ENCODE measurements around the gene OAS2.

OAS2 gene

DNA sequence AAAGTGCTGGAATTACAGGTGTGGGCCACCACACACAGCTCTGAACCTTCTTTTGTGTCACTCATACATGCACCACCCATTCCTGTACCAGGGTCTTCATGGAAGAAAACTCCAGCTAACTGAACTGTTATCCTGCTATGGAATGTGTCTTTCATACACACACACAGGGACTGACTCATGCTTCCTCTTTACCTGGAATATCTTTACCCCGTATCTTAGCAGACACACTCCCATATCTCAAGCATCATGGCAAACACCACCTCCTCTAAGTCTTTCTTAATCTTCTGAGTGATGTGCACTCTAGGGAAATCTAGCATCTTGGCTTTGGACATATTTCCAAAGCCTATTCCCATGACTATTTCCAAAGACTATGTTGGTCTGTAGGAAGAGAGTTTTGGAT, 43.2 kb downstream of the OAS2 start:
- no peak for DNase-seq (ENCODE audit: low spot score)
- TF ChIP-seq, protein P1, sequence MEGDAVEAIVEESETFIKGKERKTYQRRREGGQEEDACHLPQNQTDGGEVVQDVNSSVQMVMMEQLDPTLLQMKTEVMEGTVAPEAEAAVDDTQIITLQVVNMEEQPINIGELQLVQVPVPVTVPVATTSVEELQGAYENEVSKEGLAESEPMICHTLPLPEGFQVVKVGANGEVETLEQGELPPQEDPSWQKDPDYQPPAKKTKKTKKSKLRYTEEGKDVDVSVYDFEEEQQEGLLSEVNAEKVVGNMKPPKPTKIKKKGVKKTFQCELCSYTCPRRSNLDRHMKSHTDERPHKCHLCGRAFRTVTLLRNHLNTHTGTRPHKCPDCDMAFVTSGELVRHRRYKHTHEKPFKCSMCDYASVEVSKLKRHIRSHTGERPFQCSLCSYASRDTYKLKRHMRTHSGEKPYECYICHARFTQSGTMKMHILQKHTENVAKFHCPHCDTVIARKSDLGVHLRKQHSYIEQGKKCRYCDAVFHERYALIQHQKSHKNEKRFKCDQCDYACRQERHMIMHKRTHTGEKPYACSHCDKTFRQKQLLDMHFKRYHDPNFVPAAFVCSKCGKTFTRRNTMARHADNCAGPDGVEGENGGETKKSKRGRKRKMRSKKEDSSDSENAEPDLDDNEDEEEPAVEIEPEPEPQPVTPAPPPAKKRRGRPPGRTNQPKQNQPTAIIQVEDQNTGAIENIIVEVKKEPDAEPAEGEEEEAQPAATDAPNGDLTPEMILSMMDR (IDR thresholded peaks at IDR 0.05; ENCODE audit: extremely low read depth, missing control alignments), result no peak

DNA sequence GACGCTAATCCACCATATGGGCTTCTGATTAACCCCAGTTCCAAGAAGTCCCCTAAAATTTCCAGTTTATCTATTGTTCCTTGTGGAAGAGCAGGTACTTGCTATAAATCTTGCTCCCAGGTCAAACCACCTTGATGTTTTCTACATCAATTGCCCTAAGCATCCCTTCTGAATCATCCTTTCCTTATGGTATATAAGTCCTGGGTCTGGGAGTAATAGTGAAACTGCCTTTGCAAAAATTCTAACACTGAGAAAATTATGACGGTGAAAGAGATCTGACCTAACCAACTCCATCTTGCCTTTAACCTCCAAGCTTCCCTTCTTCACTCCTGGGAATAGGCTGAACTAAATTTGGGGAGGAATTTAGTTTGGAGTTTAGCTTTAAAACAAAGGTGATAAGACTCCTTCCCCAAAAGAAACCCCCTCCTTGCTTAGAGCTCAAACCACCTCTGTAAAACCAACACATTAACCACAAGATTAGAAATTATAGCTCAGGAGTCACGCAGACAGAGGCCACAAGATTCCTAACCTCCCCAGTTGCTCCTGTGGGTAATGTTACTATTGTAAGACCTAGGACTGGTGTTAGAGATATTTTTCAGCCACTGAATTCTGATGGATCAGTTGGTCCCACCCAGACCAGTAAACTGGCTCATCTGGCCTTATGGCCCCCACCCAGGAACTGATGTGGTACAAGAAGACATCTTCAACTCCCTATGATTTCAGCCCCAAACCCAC, 44.4 kb downstream of the OAS2 start:
- TF ChIP-seq, protein P1 (IDR thresholded peaks at IDR 0.05; ENCODE audit: extremely low read depth, missing control alignments), result no peak
- DNase-seq (ENCODE audit: low spot score), result no peak

DNA sequence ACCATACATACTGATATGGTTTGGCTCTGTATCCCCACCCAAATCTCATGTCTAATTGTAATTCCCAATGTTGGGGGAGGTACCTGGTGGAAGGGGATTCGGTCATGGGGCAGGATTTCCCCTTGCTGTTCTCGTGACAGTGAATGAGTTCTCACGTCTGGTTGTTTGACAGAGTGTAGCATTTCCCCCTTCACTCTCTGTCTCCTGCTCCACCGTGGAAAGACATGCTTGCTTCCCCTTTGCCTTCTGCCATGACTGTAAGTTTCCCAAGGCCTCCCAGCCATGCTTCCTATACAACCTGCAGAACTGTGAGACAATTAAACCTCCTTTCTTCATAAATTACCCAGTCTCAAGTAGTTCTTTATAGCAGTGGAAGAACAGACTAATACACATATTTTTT, 49.4 kb downstream of the OAS2 start:
- no peak for DNase-seq (ENCODE audit: low spot score)
- TF ChIP-seq, protein P1 (IDR thresholded peaks at IDR 0.05; ENCODE audit: extremely low read depth, missing control alignments), result no peak

DNA sequence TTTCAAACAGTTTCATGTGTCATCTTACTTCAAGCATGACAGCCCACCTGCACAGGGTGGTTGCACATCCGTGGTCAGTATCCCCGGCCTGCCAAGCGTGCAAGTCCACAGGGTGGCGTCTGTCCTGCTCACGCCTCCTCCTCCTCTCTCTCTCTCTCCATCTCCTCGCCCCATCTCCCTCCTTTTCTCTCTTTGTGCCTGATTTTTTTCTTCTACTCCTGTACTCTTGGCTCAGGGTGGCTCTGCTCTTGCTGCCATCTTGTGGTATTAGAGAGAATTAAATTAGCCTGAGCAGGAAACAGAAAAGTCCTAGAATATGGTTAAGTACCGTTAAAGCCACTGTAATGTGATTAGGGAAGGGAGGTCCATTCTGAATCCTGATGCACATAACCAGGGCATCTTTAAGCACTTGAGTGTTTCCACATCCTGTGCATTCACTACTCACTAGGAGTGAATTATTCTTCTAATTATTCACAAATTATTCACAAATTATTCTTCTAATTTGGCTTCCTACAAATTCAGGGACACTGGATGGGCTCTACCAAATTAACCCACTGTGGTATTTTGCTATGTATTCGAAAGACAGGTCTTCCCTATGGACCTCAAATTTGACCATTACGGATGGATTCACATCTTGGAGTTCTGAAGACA, 52.7 kb downstream of the OAS2 start:
- TF ChIP-seq, protein P1 (IDR thresholded peaks at IDR 0.05; ENCODE audit: extremely low read depth, missing control alignments), result peak; percentile 60
- peak; percentile 53 for DNase-seq (ENCODE audit: low spot score)

DNA sequence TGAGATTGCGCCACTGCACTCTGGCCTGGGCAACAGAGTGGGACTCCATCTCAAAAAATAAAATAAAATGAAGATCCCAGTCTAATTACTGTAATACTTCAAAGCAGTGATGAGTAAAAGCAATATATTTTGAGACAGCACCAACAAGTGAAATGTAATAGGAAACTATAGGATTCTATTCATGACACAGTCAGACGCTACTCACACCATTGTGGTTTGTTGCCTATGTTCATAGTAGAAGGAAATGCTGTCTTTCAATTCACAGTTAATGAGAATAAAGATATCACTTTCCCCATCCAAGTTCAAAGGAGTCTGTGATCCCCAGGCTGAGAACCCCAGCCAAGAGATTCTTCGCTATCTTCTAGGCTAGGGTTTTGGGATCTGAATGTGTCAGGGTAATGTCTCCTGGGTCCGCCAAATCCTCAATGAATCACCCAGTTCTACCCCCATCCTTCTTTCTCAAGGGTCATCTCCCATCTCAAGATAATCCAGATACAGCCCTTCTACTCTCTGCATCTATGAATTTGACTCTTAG, 61.7 kb downstream of the OAS2 start:
- TF ChIP-seq, protein P1 (IDR thresholded peaks at IDR 0.05; ENCODE audit: extremely low read depth, missing control alignments), result no peak
- no peak for DNase-seq (ENCODE audit: low spot score)

DNA sequence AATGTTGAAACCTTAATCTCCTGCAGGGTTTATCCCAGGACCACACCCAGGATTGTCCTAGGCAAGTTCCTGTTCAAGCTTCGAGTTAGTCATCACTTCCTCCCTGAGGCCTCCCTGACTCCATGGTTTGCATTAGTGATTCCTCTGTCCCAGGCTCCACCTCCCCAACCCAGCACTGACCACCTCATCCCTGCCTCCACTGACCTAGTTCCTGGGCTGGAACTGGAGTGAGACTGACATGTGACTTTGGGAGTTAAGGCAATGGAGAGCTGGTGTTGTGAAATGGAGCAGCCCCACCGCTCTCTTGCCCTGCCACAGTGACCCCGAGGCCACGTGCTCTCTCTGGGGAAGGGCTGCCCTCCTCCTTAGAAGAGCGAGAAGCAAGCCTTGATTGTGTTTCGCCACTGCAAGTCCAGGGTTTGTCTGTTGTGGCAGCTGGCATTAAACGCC, 62.4 kb downstream of the OAS2 start:
- no peak for DNase-seq (ENCODE audit: low spot score)
- TF ChIP-seq, protein P1 (IDR thresholded peaks at IDR 0.05; ENCODE audit: extremely low read depth, missing control alignments), result no peak

DNA sequence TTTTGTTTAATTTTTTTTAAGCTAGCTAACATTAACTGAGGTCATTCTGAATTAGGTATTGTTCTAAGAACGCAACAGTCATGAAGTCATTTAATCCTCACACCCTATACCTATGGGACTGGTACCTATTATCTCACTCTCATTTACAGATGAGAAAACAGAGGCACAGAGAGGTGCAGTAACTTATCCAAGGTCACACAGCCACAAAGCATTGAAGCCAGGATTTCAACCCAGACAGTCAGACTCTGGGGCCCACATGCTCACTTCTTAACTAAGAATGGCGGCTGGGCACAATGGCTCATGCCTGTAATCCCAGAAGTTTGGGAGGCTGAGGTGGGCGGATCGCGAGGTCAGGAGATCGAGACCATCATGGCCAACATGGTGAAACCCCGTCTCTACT, 63.2 kb downstream of the OAS2 start:
- TF ChIP-seq, protein P1 (IDR thresholded peaks at IDR 0.05; ENCODE audit: extremely low read depth, missing control alignments), result no peak
- no peak for DNase-seq (ENCODE audit: low spot score)

Data from GM20000 (cell line).